ENCODE measurements around the gene AQP12A. TPM values are rescaled to one million over a fixed set of nuclear protein-coding genes. Genes with fewer than 3 reads are reported as not detected.

AQP12A gene
- polyA plus RNA-seq, 5 donors = not detected

DNA sequence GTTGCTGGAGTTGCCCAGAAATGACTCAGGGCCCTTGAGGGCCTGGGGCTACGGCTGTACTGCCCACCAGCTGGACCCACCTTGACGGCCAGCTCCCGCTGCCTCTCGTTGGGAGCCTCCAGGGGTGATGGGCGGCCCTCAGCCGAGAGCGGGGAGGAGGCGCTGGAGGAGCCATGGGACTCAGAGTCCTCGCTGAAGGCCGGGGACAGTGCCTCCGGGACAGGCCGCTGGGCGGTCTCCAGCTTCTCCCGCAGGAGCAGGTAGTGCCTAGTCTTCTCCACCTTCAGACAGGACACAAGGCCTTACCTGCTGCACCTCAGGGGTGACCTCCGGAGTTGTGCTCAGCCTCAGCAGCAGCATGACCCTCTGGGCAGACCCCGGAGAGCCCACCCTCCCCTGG lies 30.7 kb downstream of the AQP12A start:
- DNase-seq = no peak

DNA sequence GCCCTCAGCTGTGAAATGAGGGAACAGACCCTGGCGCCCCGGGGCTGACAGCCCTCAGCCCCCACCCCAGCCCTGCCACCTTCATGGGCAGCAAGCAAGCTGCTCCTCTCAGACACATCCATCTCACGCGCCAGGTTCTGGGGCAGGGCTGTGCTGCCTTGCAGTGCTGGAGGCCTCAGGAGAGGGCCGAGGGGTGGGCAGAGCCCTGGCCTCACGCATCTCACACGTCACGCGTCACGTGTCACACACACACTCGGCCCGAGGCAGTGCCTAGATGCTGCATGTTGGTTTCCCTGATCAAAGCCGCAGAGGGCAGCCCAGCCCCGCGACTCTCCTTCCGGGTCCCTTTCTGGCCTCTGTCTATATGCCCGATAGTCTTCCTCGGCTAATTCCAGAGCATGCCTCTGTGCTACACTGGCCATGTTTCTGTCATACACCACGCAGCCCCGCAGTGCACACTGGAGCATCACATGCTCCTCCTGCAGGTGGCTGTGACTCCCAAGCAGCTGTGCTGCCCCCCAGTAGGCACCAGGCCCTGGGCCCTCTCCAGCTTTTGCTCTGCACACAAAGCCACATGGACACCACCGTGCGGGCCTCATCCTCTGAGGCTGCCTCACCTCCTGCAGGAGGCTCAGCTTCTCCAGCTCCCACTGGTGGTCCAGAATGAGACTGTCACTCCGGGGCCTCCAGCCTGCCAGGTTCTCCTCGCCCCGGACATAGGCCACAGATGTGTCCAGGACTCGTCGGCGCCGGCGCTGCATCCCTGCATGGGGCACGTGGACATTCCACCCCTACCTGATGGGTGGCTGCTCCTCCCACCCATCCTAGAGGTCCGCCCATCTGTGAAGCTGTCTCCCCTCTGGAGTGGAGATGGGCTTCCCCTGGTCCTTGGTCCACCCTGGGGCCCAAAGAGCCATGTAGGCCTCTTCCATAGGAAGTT lies 31.4 kb downstream of the AQP12A start:
- DNase-seq = no peak

DNA sequence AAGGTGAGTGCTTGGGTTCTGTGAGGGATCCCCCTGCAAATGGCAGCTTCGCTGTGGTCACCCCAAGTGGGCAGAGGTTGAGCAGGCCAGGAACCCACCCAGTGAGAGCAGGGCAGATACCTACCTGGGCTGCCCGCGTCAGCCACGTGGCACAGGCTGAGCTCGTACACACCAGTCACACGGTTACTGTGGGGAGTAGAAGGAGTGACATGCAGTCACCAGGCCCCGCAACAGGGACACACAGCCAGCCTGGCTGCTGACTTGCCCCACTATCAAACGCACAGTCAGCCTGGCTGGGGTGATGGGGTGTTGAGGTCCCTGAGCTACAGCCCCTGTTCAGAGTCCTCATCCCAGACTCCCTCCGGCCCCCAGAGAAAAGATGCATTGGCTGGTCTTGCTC lies 32.2 kb downstream of the AQP12A start:
- DNase-seq = no peak

DNA sequence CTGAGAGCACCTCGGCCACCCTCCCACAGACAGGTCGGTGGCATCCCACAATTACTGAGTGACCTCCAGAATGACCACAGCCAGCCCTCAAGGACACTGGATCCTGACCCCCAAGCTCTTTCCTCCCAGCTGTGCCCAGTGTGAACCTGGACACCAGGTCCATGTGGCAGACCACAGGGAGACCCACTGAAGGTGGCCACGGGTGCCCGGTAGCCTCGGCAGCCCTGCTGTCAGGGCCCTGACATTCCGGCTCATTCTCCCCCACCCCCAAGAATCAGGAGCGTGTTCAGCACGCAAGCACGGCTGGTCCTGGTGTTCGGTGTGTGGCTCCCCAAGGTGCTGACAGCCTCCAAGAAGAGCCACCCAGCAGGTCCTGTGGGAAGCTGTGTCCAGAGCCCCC lies 32.8 kb downstream of the AQP12A start:
- no peak for DNase-seq

DNA sequence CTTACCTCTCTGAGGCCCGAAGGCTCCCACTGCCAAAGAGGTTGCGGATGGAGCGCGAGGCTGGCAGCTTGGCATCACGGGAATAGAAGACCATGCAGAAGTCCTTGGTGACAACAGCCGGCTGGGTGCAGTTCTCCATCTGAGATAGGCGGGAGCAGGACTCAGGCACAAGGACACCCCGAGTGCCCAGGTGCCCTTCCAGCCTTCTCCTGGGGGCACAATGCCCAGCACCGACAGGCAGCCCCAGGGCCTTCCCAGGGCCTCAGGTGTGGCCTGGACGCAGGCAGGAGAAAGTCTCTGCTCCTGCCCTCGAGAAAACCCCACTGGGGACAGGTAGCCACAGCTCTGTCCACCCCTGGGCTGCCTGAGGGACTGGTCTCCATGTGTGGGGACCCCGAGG lies 33.6 kb downstream of the AQP12A start:
- no peak for DNase-seq

DNA sequence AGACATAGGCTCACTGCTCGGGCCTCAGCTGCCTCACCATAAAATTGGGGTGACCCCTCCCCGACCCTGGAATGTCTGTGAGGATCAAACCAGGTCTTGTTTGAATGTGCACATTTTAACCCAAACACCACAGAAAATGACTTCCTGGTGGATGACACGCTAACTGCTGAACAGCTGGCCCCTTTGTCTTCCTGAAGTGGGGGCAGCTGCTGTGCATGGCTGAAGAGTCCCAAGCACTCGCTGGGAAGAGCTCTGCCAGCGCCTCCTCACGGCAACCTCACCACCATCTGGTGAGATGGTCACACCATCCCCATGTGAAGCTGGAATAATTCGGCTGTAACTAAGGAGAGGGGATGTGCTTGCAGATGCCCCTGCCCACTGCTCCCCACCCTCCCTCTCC lies 34.0 kb downstream of the AQP12A start:
- no peak for DNase-seq

DNA sequence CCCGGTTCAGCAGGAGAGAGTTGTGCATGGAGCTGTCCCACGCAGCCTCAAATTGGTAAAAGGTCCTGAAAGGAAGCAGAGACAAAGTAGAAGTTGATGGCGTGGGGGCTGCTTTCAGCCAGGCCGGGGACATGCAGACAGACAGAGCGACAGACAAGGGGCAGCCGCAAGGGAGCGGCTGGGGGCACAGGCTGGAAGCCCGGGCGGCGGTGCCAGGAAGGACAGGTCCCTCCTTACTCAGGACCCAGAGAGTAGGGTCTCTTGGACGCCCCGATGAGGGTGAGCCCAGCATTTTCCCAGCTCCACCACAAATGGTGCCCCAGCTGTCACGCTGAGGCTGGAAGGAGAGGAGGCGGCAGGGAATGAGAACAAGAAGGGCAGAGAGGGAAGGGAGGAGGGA lies 35.2 kb downstream of the AQP12A start:
- no peak for DNase-seq

DNA sequence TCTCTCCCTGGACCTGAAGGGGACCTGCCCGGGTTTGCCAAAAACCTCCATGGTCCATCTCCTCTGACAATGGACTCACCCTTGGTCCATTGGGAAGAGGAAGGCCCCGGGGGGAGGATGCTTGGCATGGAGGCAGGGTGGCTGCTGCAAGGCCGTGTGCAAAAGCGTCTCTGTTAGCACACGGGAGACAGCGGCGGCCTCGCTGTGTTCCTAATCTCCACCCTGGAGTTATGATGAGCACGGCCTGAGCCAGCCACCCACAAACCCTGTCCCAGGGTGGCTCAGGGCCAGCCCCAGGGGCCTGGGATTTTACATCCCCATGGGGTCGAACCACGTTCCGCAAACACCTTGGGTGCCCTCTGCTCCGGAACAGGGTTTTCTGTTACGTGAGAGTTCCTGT lies 35.8 kb downstream of the AQP12A start:
- DNase-seq = no peak

DNA sequence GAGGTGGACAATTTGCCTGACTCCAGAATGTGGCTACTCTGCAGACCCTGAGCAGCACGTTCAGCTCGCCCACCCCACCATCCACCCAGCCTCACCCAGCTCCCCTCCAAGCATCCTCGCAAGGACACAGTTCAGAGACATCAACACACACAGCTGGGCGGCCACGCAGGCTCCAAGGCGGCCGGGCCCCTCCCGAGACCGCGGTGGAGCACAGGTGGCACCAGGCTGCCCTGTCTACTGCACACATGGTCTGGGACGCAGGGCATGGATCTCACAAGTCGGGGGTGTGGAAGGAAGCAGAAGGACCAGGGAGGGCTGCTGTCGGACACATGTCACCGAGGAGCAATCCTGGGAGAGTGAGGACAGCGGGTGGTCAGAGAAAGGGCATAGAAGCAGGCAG lies 36.2 kb downstream of the AQP12A start:
- no peak for DNase-seq

DNA sequence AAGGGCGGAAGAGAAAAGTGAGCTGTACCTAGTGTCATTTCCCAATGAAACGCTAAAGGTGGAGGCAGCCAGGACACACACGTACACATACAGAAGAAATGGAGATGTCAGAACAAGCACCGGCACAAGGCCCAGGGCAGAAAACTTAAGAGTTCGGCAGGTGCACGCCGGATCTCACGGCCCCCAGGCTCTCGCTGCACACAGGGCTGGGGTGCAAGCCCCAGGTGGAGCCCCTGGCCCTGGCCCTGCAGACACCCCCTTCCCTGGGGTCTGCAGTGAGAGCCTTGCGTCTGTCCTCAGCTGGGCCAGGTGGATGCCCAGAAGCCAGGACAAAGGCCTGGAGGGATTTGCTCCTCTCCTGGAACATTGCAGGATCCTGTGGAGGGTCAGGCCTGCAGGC lies 36.7 kb downstream of the AQP12A start:
- DNase-seq = no peak

DNA sequence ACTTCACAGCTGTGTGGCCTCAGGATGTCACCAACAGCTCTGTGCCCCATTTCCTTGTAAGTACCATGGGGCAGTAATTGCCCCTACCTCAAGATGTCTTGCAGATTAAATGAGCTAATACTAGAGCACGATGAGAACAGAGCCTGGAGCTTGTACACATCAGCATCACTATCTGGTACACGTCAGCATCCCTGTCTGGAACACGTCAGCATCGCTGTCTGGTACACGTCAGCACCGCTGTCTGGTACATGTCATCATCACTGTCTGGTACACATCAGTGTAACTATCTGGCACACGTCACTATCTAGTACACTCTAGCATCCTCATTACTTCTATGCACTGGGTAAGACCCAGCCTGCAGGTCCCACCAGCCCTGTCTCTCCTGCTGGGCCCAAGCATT lies 37.2 kb downstream of the AQP12A start:
- DNase-seq = no peak

DNA sequence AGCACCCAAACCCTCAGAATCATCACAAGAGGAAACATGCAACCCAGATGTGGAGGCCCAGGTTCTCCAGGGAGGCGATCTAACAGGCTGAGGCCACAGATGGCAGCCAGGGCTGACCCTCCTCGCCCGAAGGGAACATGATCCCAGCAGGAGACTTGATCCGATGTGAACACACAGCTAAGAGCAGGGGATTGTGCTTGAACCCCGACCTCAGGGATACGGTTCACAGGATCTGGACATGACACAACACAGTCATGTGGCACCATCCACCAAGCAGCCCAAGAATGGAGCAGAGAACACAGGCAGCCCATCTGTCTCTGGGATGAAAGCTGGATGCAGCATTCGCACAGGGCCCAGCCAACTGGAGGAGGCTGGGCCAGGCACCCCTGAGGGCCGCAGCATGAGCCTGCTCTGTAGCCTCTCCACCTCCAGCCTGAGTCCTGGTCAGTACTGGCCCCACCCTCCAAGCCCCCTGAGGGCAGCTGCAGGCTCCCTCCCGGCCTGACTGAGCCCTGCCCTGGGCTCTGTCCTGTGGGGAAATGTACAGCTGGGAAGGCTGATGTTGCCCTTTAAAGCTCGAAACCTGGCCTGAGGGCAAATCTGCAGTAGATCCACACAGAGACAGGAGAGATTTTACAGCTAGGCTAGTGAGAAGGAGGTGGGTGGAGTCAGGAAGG lies 39.0 kb downstream of the AQP12A start:
- no peak for DNase-seq

DNA sequence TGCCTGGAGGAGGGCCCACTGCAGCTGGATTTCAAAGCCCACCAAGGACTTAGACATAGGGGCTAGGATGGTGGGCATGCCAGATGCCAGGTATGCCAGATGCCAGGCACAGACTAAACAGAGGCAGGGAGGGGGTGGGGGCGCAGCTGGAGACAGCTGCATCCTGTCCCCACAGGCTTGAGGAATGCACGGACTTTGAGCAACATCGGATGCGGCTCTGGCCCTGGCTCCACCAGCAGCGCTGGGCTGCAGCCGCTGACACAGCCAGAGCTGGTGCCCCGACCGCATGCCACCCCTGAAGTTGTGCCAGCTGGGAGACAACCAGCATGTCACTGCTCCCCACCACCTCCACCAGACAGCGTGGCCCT lies 39.5 kb downstream of the AQP12A start:
- DNase-seq = peak; percentile 29 to 40

DNA sequence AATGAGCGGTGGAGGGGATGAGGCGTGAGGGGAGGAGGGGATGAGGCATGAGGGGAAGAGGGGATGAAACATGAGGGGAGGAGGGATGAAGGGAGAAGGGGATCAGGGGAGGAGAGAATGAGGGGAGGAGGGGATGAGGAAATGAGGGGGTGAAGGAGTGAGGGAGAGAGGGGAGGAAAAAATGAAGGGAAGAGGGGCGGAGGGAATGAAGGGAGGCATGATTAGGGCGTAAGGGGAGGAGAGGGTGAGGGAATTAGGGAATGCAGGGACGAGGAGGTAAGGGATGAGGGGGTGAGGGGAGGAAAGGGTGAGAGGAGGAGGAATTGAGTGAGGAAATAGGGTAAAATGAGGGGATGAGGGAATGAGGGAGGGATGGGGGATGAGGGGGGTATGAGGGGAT lies 40.5 kb downstream of the AQP12A start:
- DNase-seq = no peak

DNA sequence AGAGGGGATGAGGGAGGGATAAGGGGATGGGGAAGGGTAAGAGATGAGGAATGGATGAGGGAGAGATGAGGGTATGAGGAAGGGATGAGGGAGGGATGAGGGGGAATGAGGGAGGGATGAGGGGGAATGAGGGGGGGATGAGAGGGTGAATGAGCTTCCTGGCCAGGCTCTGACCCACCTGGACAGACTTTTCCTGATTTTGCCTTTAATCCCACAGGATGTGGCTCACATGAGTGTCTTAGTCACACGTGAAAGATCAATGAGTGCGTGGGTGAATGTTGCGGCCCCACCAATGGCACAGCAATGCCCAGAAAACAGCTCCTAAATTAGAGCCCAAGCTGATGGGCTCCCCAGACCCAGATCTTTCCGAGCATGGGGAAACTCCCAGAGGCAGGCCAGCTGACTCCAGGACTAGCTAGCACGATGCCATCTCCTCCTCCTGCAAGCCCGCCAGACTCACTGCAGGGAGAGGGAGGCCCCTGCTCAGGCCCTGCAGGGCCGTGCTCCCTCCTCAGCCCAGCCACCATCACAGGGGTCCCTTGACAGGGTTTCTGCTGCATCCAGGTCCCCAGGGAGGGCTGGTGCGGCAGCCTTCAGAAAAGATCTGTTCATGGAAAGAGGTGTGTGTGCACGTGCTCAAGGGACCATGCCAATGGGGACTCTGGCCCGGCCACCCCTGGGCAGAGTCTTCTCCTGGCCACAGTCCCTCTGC lies 41.4 kb downstream of the AQP12A start:
- DNase-seq = no peak

DNA sequence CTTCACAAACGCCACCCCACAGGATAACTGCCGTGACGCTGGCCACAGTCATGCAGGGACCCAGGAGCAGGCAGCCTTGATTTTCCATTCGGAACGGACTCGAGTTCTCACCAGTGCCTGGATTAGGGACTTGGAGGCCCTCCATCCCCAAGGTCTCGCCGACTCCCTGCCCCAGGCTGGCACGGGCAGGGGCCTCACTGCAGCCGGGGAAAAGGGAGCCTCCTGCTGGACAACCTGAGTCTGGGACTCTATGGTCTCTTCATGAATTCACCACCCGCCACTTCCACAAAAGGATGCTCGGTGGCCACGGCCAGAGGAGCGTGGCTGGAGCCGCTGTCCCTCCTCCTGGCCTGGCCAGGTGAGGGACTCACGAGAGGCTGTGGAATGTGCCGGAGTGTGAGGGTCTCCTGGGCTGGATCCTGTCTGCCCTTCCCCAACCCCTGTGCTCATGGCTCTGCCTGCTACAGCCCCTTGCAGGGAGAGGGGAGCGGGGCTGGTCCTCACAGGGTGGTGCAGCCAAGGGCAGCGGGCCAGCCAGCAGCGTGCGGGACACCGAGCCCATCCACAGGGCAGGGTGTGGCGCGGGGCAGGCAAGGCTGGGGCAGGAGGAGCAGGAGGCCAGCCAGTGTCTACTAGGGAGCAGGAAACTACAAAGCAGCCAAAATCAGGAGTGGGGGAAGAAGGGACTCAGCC lies 42.3 kb downstream of the AQP12A start:
- no peak for DNase-seq

DNA sequence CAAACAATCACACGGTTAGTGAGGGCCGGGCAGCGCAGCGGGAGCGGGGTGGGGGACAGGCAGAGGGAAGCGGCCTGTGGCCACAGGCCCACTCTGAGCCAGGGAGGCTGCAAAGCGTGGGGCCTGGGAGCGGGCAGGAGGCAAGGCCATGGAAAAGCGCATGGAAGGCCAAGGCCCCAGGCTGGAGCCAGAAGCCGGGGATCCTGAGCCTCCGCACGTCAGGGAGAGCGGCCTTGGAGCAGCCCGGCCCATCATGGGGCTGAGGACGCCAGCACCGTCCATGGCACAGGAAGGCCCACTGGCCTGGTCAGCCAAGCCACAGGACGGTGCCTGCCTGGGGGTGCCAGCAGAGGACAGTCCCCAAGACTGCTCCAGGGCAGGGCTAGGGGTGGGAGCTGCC lies 43.1 kb downstream of the AQP12A start:
- no peak for DNase-seq

DNA sequence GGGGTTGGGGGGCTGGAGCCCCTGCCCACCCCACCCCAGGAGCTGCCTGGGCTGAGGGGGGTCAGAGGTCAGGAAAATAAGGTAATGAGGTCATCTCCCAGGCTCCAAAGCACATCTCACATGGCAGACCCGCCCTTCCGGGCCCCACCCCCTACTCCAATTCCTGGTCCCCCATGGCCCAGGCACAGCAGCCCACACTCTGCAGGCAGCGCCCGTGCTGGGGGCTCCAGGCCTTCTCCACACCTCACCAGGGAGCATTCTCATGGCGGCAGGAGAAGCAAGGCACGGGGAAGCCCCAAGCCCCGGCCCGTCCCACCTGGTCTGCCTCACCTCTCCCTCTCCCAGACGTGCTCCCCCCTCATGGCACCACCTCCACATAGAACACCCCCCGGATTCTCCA lies 43.8 kb downstream of the AQP12A start:
- DNase-seq = no peak

DNA sequence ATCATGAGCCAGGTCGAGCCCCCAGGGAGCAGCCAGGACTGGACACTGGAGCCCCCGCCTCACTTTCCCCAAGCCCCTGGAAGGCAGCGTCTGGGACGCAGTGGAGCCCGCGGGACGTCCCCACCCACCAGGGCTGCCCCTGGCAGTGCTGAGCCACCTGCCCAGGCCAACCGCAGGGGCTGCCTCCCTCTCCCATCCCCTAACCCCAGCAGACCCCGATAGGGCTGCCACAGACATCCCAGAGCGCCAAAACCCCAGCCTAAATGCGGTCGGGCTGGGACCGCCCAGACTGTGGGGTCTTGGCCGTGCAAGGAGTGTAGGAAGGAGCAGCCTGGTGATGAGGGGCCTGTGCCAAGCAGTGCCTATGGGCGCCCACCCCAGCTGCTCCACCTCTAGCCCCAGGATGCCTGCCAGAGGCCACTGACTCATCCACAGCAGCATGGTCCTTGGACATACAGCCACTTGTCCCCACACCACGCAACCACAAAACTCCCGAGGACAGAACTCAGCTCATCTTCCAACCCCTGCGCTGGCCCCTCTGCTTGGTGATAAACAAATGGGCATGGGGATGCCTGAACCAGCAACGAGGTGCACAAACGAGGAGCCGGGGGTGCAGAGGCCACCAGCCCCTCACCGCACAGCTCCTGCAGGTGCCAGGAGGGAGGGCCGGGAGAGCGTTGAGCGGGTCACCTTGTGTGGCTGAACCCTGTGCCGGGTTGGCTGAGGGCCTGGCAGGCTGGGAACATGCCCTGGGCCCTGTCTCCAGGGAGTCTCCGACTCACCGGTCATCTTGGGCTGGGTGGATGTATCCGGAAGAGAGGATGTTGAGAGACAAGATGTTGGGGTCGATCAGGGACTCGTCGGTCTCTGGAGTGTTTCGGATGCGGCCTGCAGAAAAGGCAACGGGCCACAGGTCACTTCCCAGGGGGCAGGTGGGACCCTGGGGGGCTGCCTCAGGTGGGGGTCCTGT lies 44.9 kb downstream of the AQP12A start:
- no peak for DNase-seq

DNA sequence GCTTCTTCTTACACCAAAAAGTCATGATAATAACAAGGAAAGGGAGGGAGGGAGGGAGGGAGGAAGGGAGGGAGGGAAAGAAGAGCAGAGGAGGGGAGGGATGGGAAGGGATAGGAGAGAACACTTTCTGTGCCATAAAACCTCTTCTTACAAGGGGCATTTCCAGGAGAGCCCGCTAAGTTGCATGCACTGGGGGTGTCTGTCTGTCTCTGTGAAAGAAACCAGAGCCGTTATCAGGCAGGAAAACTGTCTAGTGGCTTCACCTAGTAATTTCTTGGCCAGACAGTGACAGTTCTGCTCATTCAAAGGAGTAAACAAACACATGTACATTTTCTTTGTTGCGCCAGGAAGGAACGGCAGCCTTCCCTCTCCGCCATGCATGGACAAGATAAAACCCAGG lies 45.8 kb downstream of the AQP12A start:
- DNase-seq = no peak

DNA sequence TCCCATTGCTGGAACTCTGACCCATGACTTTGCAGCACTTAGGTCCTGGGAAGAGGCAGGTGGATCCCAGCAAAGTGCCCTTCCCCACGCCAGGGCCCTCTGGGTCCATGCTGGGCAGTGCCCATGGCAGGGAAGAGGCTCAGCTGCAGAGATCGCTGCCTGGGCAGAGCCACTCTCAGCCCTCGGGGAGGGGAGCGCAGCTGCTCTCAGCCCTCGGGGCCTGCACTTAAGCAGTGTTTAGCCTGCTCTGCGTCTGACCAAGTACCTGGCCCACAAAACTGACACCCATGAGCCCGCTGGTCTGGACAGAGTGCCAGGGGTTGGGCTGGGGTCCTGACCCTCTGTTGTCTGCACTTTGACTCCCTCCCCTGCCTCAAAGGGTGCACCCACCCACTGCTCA lies 46.3 kb downstream of the AQP12A start:
- no peak for DNase-seq

All from right lung (tissue), 5 donors.